GM23338 (cell line): ENCODE results near the gene LAMTOR1. TPM values are rescaled to one million over a fixed set of nuclear protein-coding genes. Genes with fewer than 3 reads are reported as not detected.

Experiments
- ATAC-seq: fragments of 200-7000 bp; cut with Tn5 transposase; 3 replicates; pipeline ENCODE4 v1.9.1; 2020
- DNase-seq: peaks from one replicate; pipeline ENCODE4 v3.0.0-alpha.2; 2015; ENCODE audit warnings: low spot score
- H2AFZ ChIP-seq: fragments of 200-600 bp; sonication (generic); 2 replicates; pipeline ENCODE4 v1.8.0; 2016; ENCODE audit warnings: antibody characterized with exemption, mild to moderate bottlenecking, moderate library complexity
- H3F3A ChIP-seq: fragments of 200-600 bp; sonication (generic); replicated peaks from 2 replicates; pipeline ENCODE4 v1.8.0; 2017; ENCODE audit warnings: antibody characterized with exemption, mixed run types, low read depth
- H3K27ac ChIP-seq: fragments of 200-600 bp; sonication (generic); 2 replicates; pipeline ENCODE4 v1.6.1; 2016; ENCODE audit warnings: low read depth
- H3K27me3 ChIP-seq: fragments of 200-600 bp; sonication (generic); 2 replicates; pipeline ENCODE4 v1.8.0; 2016; ENCODE audit warnings: mild to moderate bottlenecking, mixed run types, moderate library complexity; ENCODE audit not compliant: insufficient read depth
- H3K36me3 ChIP-seq: fragments of 200-600 bp; sonication (generic); 2 replicates; pipeline ENCODE4 v1.8.0; 2016; ENCODE audit warnings: mild to moderate bottlenecking; ENCODE audit not compliant: insufficient read depth
- H3K4me1 ChIP-seq: fragments of 200-600 bp; sonication (generic); 2 replicates; pipeline ENCODE4 v1.8.0; 2016; ENCODE audit warnings: mild to moderate bottlenecking, moderate library complexity; ENCODE audit not compliant: insufficient read depth
- H3K4me2 ChIP-seq: fragments of 200-600 bp; sonication (generic); 2 replicates; pipeline ENCODE4 v1.7.1; 2017; ENCODE audit warnings: mixed run types
- H3K4me3 ChIP-seq: fragments of 200-600 bp; sonication (generic); 2 replicates; pipeline ENCODE4 v1.6.1; 2016; ENCODE audit warnings: mixed run types
- H3K79me2 ChIP-seq: fragments of 200-600 bp; sonication (generic); replicated peaks from 2 replicates; pipeline ENCODE4 v1.8.0; 2017; ENCODE audit warnings: mild to moderate bottlenecking; ENCODE audit not compliant: insufficient read depth
- H3K9me2 ChIP-seq: fragments of 200-600 bp; sonication (generic); 2 replicates; pipeline ENCODE4 v1.8.0; 2017; ENCODE audit not compliant: insufficient read depth
- H4K20me1 ChIP-seq: fragments of 200-600 bp; sonication (generic); replicated peaks from 2 replicates; pipeline ENCODE4 v1.8.0; 2017; ENCODE audit warnings: mild to moderate bottlenecking; ENCODE audit not compliant: insufficient read depth
- H3K27ac Mint-ChIP-seq: 2 replicates; pipeline ENCODE4 v1.8.0; 2020; ENCODE audit warnings: inconsistent platforms, mild to moderate bottlenecking, moderate library complexity, mixed read lengths
- H3K27me3 Mint-ChIP-seq: 3 replicates; pipeline ENCODE4 v1.8.0; 2022; ENCODE audit warnings: low read depth, mild to moderate bottlenecking, moderate library complexity, mixed read lengths, inconsistent platforms; ENCODE audit not compliant: insufficient read depth, poor library complexity
- H3K36me3 Mint-ChIP-seq: 3 replicates; pipeline ENCODE4 v1.8.0; 2021; ENCODE audit warnings: low read depth, mild to moderate bottlenecking, inconsistent platforms, moderate library complexity, mixed read lengths
- H3K4me1 Mint-ChIP-seq: 3 replicates; pipeline ENCODE4 v1.8.0; 2020; ENCODE audit warnings: mild to moderate bottlenecking, inconsistent platforms, mixed read lengths
- H3K4me3 Mint-ChIP-seq: 3 replicates; pipeline ENCODE4 v1.8.0; 2021; ENCODE audit warnings: moderate library complexity, mild to moderate bottlenecking, inconsistent platforms, mixed read lengths
- H3K9me3 Mint-ChIP-seq: 3 replicates; pipeline ENCODE4 v1.8.0; 2020; ENCODE audit warnings: moderate library complexity, mild to moderate bottlenecking, inconsistent platforms, mixed read lengths
- CREB1 ChIP-seq: fragments of 250-450 bp; sonication (Bioruptor Pico); IDR thresholded peaks from 2 replicates; pipeline ENCODE4 v1.5.0; 2020; ENCODE audit warnings: low read depth, mild to moderate bottlenecking, moderate library complexity
- CTCF ChIP-seq, 2 experiments: fragments of 200-600 bp in 1 of 2; sonication (generic) in 1 of 2; conservative IDR thresholded peaks; 2 replicates each; pipeline versions ENCODE4 v1.5.1 to v1.6.1; 2016 to 2017; ENCODE audit warnings: antibody characterized with exemption in 2 of 2, low read depth in 2 of 2, mild to moderate bottlenecking in 2 of 2, moderate library complexity in 1 of 2
- ETS1 ChIP-seq: IDR thresholded peaks from 2 replicates; pipeline ENCODE4 v1.6.1; 2016; ENCODE audit warnings: antibody characterized with exemption
- EZH2 ChIP-seq: fragments of 200-600 bp; sonication (generic); IDR thresholded peaks from one replicate; pipeline ENCODE4 v1.8.0; 2017; ENCODE audit warnings: antibody characterized with exemption, mild to moderate bottlenecking, low read depth; ENCODE audit not compliant: unreplicated experiment
- EZH2phosphoT487 ChIP-seq: fragments of 200-600 bp; sonication (generic); IDR thresholded peaks from one replicate; pipeline ENCODE4 v1.8.1; 2018; ENCODE audit warnings: antibody characterized with exemption; ENCODE audit not compliant: unreplicated experiment
- JUNB ChIP-seq: IDR thresholded peaks from one replicate; pipeline ENCODE4 v1.6.1; 2016; ENCODE audit warnings: antibody characterized with exemption; ENCODE audit not compliant: unreplicated experiment
- NANOG ChIP-seq: IDR thresholded peaks from 2 replicates; pipeline ENCODE4 v1.6.1; 2016; ENCODE audit warnings: antibody characterized with exemption, borderline replicate concordance
- POLR2AphosphoS5 ChIP-seq: IDR thresholded peaks from 2 replicates; pipeline ENCODE4 v1.6.1; 2016; ENCODE audit warnings: antibody characterized with exemption, low read depth
- REST ChIP-seq: IDR thresholded peaks from one replicate; pipeline ENCODE4 v1.6.1; 2018; ENCODE audit warnings: antibody characterized with exemption; ENCODE audit not compliant: unreplicated experiment
- STAT1 ChIP-seq: IDR thresholded peaks from one replicate; pipeline ENCODE4 v1.6.1; 2016; ENCODE audit warnings: antibody characterized with exemption; ENCODE audit not compliant: unreplicated experiment
- ZNF114 ChIP-seq: fragments of 250-450 bp; sonication (Bioruptor Pico); IDR thresholded peaks from 2 replicates; pipeline ENCODE4 v1.5.0; 2020; ENCODE audit warnings: mild to moderate bottlenecking, moderate library complexity
- ZNF331 ChIP-seq: fragments of 250-450 bp; sonication (Bioruptor Pico); IDR thresholded peaks from 2 replicates; pipeline ENCODE4 v1.5.0; 2020; ENCODE audit warnings: low read depth, mild to moderate bottlenecking, moderate library complexity
- ZNF462 ChIP-seq: fragments of 250-450 bp; sonication (Bioruptor Pico); IDR thresholded peaks from 2 replicates; pipeline ENCODE4 v1.5.0; 2020; ENCODE audit warnings: mild to moderate bottlenecking, moderate library complexity
- polyA plus RNA-seq: library from polyadenylated mRNA; unstranded; fragments of >200 nt; fragmentation: Nextera tagmentation; extraction: Ambion mirVana; gene quantifications from 2 replicates; pipeline ENCODE4 v1.2.1, GENCODE V29; 2016
- total RNA-seq: library from RNA; depleted of rRNA; stranded (reverse); fragments of >200 nt; shearing (Covaris generic); gene quantifications from 2 replicates; pipeline ENCODE4 v1.2.3, GENCODE V29; 2014

Gene LAMTOR1
- total and polyA plus RNA-seq, 2 experiments from 2014 or later: 112 to 157 TPM

GRCh38 chr11:72122607-72123006 is 19.5 kb upstream of the LAMTOR1 start:
- Histone ChIP-seq H3F3A (no peaks in the 10 kb centered on the region), H3K4me1 (no peaks in the 10 kb centered on the region), H4K20me1 (no peaks in the 10 kb centered on the region), H2AFZ (no peak overlapping the region), H3K36me3 (no peaks in the 10 kb centered on the region; the same call in 1 of the 2 replicates), H3K27ac (no peak overlapping the region), H3K4me3 (no peak overlapping the region), H3K9me2 (0 out of 2 replicates have a peak, but pooled peaks cover 3% of the 10 kb centered on the region), H3K4me2 (no peak overlapping the region), H3K79me2 (no peaks in the 10 kb centered on the region), H3K27me3 (0 out of 2 replicates have a peak, but pooled peaks cover 5% of the 10 kb centered on the region)
- no peak overlapping the region for H3K4me3 Mint-ChIP-seq
- no peak for ATAC-seq
- TF ChIP-seq ETS1 (no peak), REST (no peak), ZNF331 (CRISPR knock-in tag) (no peak), EZH2phosphoT487 (no peak), CREB1 (CRISPR knock-in tag) (no peak), POLR2AphosphoS5 (no peak), ZNF114 (CRISPR knock-in tag) (no peak), STAT1 (no peak), ZNF462 (no peak), NANOG (no peak), EZH2 (no peak), JUNB (no peak), CTCF (conservative IDR thresholded peaks at IDR 0.05; ENCODE audit: low read depth in 2 of 2) (no peak)
- no peak overlapping the region for H3K27ac Mint-ChIP-seq
- H3K4me1 Mint-ChIP-seq: no peaks in the 10 kb centered on the region
- DNase-seq: no peak
- H3K27me3 Mint-ChIP-seq: peaks cover 8% of the 10 kb centered on the region
- H3K36me3 Mint-ChIP-seq: no peaks in the 10 kb centered on the region; the same call in 2 of the 3 replicates
- H3K9me3 Mint-ChIP-seq: peaks cover 28% of the 10 kb centered on the region
